CD4-positive, alpha-beta T cell treated with Interleukin-12 subunit alpha and Interleukin-12 subunit beta, for 1 hour (primary cell): ENCODE results near the gene RPH3AL.
"Not testable (repeated sequence)": the region's sequence is repeated elsewhere in the genome, so short reads cannot be mapped to it uniquely, and the experiment has no call there.

Source experiments
- DNase-seq: peaks from one replicate; pipeline ENCODE4 v3.0.0-alpha.2; 2020

The RPH3AL gene

DNA sequence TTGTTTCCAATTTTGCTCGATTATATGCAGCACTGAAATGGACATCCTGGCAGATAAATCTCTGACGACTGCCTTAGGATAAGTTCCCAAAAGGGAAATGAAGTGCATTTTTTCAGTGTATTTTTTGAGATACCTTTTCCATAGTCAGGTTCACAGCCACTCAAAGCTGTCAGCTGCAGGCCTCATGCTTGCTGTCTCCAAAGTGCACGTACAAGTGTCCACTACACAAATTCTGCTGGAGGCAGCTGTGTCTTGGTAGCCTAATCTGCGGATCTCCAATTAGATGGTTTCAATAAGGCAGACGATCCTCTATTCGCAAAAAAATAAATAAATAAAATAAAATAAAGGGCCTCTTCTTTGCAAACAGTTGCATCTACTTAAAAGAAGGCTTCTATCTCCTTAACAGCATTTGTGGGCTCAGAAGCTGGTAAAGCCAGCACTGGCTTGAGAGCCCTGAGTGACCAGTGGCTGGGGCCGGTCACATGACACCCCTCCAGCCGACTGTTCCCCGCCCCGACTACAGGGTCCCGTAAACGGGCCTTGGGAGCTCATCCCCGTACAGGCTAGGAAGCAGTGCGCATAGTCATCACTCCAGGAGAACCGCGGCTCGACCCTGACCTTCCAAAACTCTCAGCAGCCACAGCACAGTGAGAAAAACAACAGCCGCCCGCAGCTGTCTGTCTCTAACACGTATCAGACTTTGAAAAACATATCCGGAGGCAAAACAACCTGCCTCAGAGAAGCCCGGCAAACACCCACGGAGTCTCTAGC lies 18.8 kb downstream of the RPH3AL start:
- peak; percentile 12 for DNase-seq

DNA sequence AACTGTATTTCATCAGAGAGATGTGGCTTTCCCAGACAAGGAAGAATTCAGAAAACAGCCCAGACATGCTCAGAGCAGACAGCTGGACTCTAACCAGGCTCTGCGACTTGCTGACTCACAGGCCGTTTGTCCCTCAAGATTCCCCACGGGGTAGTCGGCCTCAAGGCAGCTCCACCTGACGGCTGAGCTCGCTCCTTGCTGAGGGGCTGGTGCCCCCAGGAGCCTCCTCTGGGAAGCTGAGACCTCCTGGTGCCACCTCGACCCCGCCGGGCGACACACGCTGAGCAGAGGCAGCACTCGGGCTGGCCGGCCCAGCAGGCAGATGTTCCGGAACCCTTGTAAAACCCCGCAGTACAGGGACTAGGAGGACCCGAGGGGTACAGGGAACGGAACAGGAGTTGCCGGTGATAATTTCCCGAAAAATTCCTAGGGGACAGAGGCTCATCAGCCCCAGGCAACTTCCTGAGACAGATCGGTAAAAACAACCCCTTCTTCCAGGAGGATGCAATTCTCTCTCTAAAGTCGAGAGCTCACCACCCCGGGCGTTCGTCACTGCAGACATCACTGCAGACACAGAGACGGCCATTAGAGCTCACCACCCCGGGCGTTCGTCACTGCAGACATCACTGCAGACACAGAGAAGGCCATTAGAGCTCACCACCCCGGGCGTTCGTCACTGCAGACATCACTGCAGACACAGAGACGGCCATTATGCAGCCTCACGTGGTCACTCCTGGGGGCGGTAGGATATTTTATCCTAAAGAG lies 19.9 kb downstream of the RPH3AL start:
- DNase-seq, result no peak

GRCh38 chr17:332023-332422 lies 20.6 kb downstream of the RPH3AL start:
- no peak for DNase-seq

- DNase-seq, result peak; percentile 27
Measured at GRCh38 chr17:330993-331701, 21.5 kb downstream of the RPH3AL start.

DNA sequence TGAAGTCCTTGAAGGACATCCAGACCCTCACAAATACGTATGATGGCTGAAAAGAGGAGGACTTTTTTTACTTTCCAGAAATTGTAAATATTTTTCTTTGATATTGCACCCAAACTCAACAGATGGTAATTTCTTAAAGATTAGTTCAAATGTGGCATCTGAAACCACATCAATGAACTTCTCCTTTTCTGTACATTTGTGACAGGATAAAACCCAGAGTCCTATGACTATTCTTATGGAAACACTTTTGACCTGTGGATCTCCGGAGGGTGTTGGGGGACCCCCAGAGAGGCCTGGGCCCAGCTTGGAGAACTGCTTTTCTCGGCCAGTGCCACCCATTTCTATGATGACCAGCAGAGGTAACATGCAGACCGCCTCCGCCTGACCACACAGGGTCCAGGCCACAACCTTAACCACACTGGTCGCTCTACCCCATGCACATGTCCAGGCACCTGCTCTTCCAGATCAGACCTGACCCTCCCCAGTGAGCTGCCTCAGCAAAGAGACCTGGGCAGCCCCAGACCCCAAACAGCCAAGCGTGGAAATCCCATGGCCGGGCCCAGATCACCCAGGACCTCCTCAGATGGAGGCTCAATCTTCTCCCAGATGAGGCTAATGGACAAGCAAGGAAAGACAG lies 22.7 kb downstream of the RPH3AL start:
- DNase-seq, result no peak

GRCh38 chr17:327971-328370 lies 24.6 kb downstream of the RPH3AL start:
- DNase-seq, result no peak

DNA sequence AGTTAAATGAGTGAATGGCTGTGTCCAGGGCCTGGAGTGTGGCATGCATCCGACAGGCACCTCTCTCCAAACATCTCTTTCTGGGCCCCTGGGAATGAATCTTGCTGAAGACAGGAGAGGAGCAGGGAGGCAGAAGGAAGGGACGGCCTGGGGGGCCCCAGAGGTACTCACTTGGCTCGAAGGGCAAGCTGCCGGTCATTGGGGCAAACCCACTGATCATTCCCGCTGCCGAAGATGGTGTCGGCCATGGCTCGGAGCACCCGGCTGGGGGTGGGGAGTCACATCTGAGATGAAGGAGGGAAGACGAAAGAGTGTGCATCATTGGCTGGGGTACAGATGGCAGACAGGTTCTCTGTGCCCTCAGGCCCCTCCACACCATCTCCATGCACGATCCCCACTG lies 25.3 kb downstream of the RPH3AL start:
- no peak for DNase-seq

GRCh38 chr17:326010-326621 lies 26.5 kb downstream of the RPH3AL start:
- no peak for DNase-seq

GRCh38 chr17:325270-326009 lies 27.2 kb downstream of the RPH3AL start:
- DNase-seq, result no peak

DNA sequence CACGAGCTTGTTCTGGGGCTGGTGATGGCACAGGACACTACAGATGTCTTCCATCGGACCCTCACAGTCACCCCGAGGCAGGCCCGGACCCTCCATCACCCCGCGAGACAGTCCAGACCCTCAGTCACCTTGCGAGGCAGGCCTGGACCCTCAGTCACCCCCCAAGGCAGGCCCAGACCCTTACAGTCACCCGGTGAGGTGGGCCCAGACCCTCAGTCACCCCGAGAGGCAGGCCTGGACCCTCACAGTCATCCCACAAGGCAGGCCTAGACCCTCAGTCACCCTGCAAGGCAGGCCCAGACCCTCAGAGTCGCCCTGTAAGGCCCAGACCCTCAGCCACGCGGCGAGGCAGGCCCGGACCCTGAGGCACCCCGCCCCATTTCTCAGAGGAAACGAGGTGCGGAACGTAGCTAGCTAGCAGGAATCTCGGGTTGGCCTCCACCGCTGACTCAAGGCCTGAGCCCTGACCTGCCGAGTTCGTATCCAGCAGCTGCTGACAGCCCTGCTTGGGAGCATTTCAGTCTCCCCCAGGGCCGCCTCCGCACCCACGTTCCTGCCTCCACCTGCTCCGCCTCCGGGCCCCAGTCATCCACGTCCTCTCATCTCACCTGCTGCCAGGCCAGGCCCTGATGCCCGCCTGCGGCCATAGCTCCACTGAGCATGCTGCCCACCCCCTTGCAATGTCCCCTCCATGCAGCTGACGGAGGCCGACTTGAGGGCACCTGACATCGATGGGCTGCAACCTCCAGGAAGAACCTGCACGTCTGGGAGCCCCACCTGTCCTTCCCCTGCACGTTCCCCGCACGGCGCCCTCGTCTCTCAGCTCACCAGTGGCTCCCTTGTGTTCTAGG lies 28.7 kb downstream of the RPH3AL start:
- DNase-seq, result no peak

DNA sequence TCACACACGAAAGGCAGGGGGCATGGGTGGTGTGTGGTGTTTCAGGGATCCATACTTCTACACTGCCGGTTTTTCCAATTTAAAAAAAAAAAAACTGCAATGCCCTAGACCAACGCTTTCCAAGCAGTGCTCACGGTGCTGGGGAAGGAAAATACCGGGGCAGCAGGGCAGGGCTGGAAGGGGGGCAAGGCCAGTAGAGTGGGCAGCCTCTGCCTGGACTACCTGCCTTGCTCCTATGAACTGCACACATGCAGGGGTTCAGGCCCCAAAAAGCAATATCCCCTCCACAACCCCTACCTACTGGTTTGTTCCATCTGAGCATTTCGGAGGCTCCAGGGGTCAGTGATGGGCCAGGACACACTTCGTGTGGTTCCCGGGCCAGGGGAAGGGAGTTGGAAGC lies 29.4 kb downstream of the RPH3AL start:
- no peak for DNase-seq

GRCh38 chr17:322006-322780 lies 30.4 kb downstream of the RPH3AL start:
- DNase-seq, result no peak

DNA sequence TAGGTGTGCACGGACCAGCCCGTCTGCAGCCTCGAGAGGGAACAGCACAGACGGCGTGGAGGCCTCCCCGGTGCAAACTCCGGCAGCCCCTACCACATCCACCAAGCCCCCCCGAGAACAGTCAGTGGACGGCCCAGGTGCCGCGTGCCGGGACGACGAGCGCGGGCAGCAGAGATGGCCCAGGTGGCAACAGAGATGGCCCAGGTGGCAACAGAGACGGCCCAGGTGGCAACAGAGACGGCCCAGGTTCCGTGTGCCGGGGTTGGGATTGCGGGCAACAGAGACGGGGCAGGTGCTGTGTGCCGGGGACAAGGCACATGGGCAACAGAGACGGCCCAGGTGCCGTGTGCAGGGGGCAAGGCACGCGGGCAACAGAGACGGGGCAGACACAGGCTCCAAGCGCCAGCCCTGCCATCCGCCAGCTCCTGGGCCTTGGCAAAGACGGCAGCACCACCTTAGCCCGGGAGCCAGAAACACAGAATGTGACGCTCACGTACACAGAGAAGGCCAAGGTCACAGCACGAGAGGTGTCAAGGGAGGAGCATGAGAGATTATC lies 31.1 kb downstream of the RPH3AL start:
- no peak for DNase-seq

- no peak for DNase-seq
Measured at GRCh38 chr17:320809-321385, 31.7 kb downstream of the RPH3AL start.

DNA sequence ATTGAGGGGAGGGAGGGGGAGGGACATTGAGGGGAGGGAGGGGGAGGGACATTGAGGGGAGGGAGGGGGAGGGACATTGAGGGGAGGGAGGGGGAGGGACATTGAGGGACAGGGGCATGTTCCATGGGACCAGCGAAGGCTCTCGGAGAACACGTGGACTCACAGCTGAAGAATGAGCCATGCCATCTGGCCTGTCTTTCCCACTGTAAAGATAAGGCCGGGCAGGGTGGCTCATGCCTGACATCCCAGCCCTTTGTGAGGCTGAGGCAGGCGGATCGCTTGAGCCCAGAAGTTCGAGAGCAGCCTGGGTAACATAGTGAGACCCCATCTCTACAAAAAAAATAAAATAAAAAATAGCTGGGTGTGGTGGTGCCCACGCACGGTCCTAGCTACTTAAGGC lies 32.5 kb downstream of the RPH3AL start:
- DNase-seq, result no peak

GRCh38 chr17:319266-319665 lies 33.3 kb downstream of the RPH3AL start:
- no peak for DNase-seq

DNA sequence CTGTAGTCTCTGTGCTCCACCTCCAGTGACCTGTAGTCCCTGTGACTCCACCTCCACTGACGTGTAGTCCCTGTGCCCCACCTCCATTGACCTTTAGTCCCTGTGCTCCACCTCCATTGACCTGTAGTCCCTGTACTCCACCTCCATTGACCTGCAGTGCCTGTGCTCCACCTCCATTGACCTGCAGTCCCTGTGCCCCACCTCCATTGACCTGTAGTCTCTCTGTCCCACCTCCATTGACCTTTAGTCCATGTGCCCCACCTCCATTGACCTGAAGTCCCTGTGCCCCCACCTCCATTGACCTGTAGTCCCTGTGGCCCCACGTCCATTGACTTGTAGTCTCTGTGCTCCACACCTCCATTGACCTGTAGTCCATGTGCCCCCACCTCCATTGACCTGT lies 35.5 kb downstream of the RPH3AL start:
- DNase-seq, result not testable (repeated sequence)

GRCh38 chr17:315399-315798 lies 37.2 kb downstream of the RPH3AL start:
- DNase-seq, result not testable (repeated sequence)

DNA sequence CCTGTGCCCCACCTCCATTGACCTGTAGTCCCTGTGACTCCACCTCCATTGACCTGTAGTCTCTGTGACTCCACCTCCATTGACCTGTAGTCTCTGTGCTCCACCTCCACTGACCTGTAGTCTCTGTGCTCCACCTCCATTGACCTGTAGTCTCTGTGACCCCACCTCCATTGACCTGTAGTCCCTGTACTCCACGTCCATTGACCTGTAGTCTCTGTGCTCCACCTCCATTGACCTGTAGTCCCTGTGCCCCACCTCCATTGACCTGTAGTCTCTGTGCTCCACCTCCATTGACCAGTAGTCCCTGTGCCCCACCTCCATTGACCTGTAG lies 38.0 kb downstream of the RPH3AL start:
- not testable (repeated sequence) for DNase-seq
